ENCODE measurements around the gene INPP4B. TPM values are rescaled to one million over a fixed set of nuclear protein-coding genes. Genes with fewer than 3 reads are reported as not detected.

The INPP4B gene
- total and polyA plus RNA-seq, 2 donors (not counting 1 experiment from before 2014, with no cell fraction given), result 19.7 to 22.2 TPM

DNA sequence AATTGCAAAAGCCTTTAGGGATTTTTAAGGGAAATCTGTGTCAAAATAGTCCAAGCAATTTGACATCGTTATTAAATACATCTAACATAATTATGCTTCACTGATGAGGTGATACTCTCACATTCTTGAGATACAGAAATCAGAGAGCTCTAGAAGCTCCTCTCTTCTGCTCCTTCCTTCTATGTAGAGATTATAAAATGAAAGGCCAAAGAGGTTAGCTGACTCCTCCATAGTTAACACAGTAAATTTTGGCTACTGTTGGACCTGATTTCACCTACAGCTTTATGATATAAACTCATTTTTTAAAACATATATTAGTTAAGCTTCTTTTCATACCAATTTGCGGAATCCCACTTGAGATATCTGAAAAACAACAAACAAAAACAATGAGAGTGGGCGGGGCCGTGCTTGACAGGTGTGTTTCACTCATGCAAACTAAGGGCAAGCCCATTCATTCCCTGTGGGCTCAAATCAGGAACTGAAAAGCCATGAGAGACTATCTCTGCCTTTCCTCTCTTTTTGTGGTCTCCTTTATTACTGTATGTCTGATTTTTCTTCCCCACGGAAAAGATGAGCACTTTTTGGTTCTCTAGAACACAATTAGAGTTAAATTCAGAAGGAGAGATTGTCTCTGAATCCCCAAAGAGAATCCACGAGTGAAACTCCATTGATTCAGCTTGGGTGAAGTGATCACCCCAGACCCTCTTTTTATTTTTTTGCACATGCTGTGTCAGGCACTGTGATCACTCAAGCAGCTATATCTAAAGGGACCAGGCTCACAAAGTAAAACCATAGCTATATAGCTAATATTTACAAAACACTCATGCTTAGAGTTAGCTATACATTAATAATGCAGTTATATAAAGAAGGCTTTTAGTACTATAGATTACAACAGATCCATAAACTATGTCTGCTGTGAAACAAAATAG is 643.4 kb downstream of the INPP4B start:
- Histone ChIP-seq H3K4me3 (replicated peaks in 1 of 4; ENCODE audit: control extremely low read depth in 1 of 4, insufficient read depth in 1 of 4, low read depth in 3 of 4, low read length in 4 of 4) (no peak overlapping the region), H3K27ac (ENCODE audit: insufficient read depth, low read length) (no peak overlapping the region), H3K27me3 (ENCODE audit: control insufficient read depth, insufficient read depth, low read length) (no peaks in the 10 kb centered on the region), H3K36me3 (ENCODE audit: control insufficient read depth, insufficient read depth, low read length) (no peaks in the 10 kb centered on the region), H3K9ac (ENCODE audit: insufficient read depth, low read length) (no peak overlapping the region), H3K9me3 (ENCODE audit: control insufficient read depth, insufficient read depth, low read depth, low read length) (no peaks in the 10 kb centered on the region), H3K79me2 (ENCODE audit: control insufficient read depth, insufficient read depth, low read length) (no peaks in the 10 kb centered on the region), H3K4me2 (ENCODE audit: extremely low read depth, insufficient read depth, low read length) (no peak overlapping the region), H4K20me1 (ENCODE audit: control insufficient read depth, extremely low read depth, insufficient read depth, low read length) (no peaks in the 10 kb centered on the region), H2AFZ (ENCODE audit: low read length) (no peak overlapping the region), H3K4me1 (ENCODE audit: control insufficient read depth, extremely low read depth, insufficient read depth, low read length) (no peaks in the 10 kb centered on the region)
- TF ChIP-seq, protein P1, sequence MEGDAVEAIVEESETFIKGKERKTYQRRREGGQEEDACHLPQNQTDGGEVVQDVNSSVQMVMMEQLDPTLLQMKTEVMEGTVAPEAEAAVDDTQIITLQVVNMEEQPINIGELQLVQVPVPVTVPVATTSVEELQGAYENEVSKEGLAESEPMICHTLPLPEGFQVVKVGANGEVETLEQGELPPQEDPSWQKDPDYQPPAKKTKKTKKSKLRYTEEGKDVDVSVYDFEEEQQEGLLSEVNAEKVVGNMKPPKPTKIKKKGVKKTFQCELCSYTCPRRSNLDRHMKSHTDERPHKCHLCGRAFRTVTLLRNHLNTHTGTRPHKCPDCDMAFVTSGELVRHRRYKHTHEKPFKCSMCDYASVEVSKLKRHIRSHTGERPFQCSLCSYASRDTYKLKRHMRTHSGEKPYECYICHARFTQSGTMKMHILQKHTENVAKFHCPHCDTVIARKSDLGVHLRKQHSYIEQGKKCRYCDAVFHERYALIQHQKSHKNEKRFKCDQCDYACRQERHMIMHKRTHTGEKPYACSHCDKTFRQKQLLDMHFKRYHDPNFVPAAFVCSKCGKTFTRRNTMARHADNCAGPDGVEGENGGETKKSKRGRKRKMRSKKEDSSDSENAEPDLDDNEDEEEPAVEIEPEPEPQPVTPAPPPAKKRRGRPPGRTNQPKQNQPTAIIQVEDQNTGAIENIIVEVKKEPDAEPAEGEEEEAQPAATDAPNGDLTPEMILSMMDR (conservative IDR thresholded peaks at IDR 0.05 in 1 of 2, IDR thresholded peaks at IDR 0.05 in 1 of 2; ENCODE audit: low read depth in 1 of 2, low read length in 2 of 2), result no peak
- no peak for TF ChIP-seq EZH2 (IDR thresholded peaks at IDR 0.05; ENCODE audit: low read length, missing control alignments)
- no peak for DNase-seq (ENCODE audit: low read depth in 2 of 2)

DNA sequence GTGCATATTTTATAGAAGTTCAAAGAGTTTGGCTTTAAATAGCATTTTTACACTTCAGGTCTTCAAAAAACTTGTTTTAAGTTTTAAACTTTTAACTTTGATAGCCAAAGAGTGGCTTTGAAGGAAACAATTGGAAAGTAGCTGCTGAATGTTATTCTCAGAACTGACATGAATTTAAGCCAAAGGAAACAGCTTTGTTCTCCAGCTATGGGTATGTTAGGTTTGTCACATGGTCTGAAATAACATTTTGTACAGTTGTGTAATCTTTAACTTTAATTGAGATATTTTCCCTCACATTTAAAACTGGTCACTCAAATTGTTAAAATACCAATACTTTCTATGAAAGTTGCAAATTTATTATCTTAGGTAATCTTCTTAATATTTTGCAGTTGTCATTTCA is 645.1 kb downstream of the INPP4B start:
- TF ChIP-seq, protein P1 (conservative IDR thresholded peaks at IDR 0.05 in 1 of 2, IDR thresholded peaks at IDR 0.05 in 1 of 2; ENCODE audit: low read depth in 1 of 2, low read length in 2 of 2), result no peak
- TF ChIP-seq EZH2 (IDR thresholded peaks at IDR 0.05; ENCODE audit: low read length, missing control alignments), result no peak
- no peaks in the 10 kb centered on the region for H3K9me3 ChIP-seq (ENCODE audit: control insufficient read depth, insufficient read depth, low read depth, low read length)
- H2AFZ ChIP-seq (ENCODE audit: low read length), result no peak overlapping the region
- no peaks in the 10 kb centered on the region for H3K27me3 ChIP-seq (ENCODE audit: control insufficient read depth, insufficient read depth, low read length)
- H3K27ac ChIP-seq (ENCODE audit: insufficient read depth, low read length), result no peak overlapping the region
- no peak overlapping the region for H3K4me2 ChIP-seq (ENCODE audit: extremely low read depth, insufficient read depth, low read length)
- H3K36me3 ChIP-seq (ENCODE audit: control insufficient read depth, insufficient read depth, low read length), result no peaks in the 10 kb centered on the region
- no peaks in the 10 kb centered on the region for H3K79me2 ChIP-seq (ENCODE audit: control insufficient read depth, insufficient read depth, low read length)
- no peaks in the 10 kb centered on the region for H3K4me1 ChIP-seq (ENCODE audit: control insufficient read depth, extremely low read depth, insufficient read depth, low read length)
- H3K9ac ChIP-seq (ENCODE audit: insufficient read depth, low read length), result no peak overlapping the region
- no peaks in the 10 kb centered on the region for H4K20me1 ChIP-seq (ENCODE audit: control insufficient read depth, extremely low read depth, insufficient read depth, low read length)
- DNase-seq (ENCODE audit: low read depth in 2 of 2), result peak in 1 of 2 donors; percentile 7
- no peak overlapping the region for H3K4me3 ChIP-seq (replicated peaks in 1 of 4; ENCODE audit: control extremely low read depth in 1 of 4, insufficient read depth in 1 of 4, low read depth in 3 of 4, low read length in 4 of 4)

DNA sequence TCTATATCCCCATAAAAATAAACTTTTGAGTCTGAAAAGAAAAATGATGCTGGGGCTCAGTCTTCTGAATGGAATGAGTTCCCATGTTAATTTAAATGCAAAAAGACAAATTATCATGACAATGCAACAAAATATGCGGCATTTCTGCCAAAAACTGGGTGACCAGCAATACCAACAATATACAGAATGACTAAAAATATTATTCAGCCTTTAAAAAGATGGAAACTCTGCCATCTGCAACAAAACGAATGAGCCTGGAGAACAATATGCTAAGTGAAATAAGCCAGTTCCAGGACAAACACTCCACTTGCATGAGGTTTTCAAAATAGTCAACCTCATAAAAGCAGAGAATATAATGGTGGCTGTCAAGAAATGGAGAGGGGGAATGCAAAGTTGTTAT is 651.2 kb downstream of the INPP4B start:
- Histone ChIP-seq H3K27ac (ENCODE audit: insufficient read depth, low read length) (no peak overlapping the region), H3K4me3 (replicated peaks in 1 of 4; ENCODE audit: control extremely low read depth in 1 of 4, insufficient read depth in 1 of 4, low read depth in 3 of 4, low read length in 4 of 4) (no peak overlapping the region), H2AFZ (ENCODE audit: low read length) (no peak overlapping the region), H3K4me1 (ENCODE audit: control insufficient read depth, extremely low read depth, insufficient read depth, low read length) (no peaks in the 10 kb centered on the region), H3K9me3 (ENCODE audit: control insufficient read depth, insufficient read depth, low read depth, low read length) (no peaks in the 10 kb centered on the region), H4K20me1 (ENCODE audit: control insufficient read depth, extremely low read depth, insufficient read depth, low read length) (no peaks in the 10 kb centered on the region), H3K36me3 (ENCODE audit: control insufficient read depth, insufficient read depth, low read length) (peaks cover 1% of the 10 kb centered on the region), H3K27me3 (ENCODE audit: control insufficient read depth, insufficient read depth, low read length) (no peaks in the 10 kb centered on the region), H3K4me2 (ENCODE audit: extremely low read depth, insufficient read depth, low read length) (no peak overlapping the region), H3K9ac (ENCODE audit: insufficient read depth, low read length) (no peak overlapping the region), H3K79me2 (ENCODE audit: control insufficient read depth, insufficient read depth, low read length) (no peaks in the 10 kb centered on the region)
- DNase-seq (ENCODE audit: low read depth in 2 of 2), result peak; percentile 6 to 65
- TF ChIP-seq, protein P1 (conservative IDR thresholded peaks at IDR 0.05 in 1 of 2, IDR thresholded peaks at IDR 0.05 in 1 of 2; ENCODE audit: low read depth in 1 of 2, low read length in 2 of 2), result no peak
- TF ChIP-seq EZH2 (IDR thresholded peaks at IDR 0.05; ENCODE audit: low read length, missing control alignments), result no peak

All from fibroblast of lung (primary cell).